Measurements from ENCODE around the gene PIP5K1C. TPM values are rescaled to one million over a fixed set of nuclear protein-coding genes. Genes with fewer than 3 reads are reported as not detected.

PIP5K1C gene
- total RNA-seq, 1 experiment from 2014 or later = 34.0 TPM

DNA sequence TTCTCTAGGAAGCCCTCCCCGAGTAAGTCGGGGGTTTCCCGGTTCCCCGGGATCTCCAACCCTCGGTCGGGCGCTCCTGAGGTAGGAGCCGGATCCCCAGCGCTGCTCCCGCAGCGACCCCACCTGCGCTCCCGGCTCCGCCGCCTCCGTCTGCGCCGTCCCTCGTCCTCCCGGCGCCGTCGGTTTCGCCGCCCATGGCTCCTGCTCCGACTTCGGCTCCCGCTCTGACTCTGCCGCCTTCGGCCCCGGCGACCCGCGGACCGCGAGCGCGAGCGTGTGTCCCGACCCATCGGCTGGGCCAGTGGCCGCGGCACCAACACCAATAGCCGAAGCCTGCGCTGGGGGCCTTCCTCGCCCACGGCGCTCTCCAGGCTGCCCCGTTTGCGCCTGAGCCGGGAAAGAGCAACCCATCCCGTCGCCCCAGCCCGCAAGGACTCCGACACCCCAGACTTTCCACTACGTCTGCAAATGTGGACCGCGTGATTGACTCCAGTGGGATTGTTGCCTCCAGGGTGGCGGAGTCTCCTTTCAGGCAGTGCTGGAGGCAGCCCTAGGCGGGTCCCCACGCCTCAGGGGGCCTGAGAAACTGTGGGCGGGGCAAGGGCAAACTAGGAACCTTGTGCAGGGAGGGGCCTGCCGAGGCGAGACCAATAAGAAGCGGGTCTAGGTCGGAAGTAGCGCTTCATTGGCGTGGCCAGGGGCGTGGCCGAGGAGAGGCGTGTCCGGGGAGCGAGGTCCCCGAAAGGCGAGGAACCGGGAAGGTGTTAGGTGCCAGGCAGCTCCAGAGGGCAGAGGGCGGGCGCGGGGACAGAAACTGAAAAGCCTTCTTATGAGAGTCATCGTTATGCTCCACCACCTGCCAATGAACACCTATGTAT is 73.6 kb downstream of the PIP5K1C start, which contains the start of gene CACTIN (continued):
- TF ChIP-seq, protein P1, sequence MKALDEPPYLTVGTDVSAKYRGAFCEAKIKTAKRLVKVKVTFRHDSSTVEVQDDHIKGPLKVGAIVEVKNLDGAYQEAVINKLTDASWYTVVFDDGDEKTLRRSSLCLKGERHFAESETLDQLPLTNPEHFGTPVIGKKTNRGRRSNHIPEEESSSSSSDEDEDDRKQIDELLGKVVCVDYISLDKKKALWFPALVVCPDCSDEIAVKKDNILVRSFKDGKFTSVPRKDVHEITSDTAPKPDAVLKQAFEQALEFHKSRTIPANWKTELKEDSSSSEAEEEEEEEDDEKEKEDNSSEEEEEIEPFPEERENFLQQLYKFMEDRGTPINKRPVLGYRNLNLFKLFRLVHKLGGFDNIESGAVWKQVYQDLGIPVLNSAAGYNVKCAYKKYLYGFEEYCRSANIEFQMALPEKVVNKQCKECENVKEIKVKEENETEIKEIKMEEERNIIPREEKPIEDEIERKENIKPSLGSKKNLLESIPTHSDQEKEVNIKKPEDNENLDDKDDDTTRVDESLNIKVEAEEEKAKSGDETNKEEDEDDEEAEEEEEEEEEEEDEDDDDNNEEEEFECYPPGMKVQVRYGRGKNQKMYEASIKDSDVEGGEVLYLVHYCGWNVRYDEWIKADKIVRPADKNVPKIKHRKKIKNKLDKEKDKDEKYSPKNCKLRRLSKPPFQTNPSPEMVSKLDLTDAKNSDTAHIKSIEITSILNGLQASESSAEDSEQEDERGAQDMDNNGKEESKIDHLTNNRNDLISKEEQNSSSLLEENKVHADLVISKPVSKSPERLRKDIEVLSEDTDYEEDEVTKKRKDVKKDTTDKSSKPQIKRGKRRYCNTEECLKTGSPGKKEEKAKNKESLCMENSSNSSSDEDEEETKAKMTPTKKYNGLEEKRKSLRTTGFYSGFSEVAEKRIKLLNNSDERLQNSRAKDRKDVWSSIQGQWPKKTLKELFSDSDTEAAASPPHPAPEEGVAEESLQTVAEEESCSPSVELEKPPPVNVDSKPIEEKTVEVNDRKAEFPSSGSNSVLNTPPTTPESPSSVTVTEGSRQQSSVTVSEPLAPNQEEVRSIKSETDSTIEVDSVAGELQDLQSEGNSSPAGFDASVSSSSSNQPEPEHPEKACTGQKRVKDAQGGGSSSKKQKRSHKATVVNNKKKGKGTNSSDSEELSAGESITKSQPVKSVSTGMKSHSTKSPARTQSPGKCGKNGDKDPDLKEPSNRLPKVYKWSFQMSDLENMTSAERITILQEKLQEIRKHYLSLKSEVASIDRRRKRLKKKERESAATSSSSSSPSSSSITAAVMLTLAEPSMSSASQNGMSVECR (CRISPR knock-in tag; IDR thresholded peaks at IDR 0.05; ENCODE audit: borderline replicate concordance) = peak; percentile 89; the same call in 1 of the 2 replicates
- peak; percentile 84 for TF ChIP-seq ZNF416 (CRISPR knock-in tag; IDR thresholded peaks at IDR 0.05)
- TF ChIP-seq, protein P2, sequence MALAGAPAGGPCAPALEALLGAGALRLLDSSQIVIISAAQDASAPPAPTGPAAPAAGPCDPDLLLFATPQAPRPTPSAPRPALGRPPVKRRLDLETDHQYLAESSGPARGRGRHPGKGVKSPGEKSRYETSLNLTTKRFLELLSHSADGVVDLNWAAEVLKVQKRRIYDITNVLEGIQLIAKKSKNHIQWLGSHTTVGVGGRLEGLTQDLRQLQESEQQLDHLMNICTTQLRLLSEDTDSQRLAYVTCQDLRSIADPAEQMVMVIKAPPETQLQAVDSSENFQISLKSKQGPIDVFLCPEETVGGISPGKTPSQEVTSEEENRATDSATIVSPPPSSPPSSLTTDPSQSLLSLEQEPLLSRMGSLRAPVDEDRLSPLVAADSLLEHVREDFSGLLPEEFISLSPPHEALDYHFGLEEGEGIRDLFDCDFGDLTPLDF (CRISPR knock-in tag; IDR thresholded peaks at IDR 0.05) = no peak
- TF ChIP-seq, protein P3, sequence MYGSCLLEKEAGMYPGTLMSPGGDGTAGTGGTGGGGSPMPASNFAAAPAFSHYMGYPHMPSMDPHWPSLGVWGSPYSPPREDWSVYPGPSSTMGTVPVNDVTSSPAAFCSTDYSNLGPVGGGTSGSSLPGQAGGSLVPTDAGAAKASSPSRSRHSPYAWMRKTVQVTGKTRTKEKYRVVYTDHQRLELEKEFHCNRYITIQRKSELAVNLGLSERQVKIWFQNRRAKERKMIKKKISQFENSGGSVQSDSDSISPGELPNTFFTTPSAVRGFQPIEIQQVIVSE (CRISPR knock-in tag; IDR thresholded peaks at IDR 0.05; ENCODE audit: borderline replicate concordance) = no peak
- TF ChIP-seq, protein P4, sequence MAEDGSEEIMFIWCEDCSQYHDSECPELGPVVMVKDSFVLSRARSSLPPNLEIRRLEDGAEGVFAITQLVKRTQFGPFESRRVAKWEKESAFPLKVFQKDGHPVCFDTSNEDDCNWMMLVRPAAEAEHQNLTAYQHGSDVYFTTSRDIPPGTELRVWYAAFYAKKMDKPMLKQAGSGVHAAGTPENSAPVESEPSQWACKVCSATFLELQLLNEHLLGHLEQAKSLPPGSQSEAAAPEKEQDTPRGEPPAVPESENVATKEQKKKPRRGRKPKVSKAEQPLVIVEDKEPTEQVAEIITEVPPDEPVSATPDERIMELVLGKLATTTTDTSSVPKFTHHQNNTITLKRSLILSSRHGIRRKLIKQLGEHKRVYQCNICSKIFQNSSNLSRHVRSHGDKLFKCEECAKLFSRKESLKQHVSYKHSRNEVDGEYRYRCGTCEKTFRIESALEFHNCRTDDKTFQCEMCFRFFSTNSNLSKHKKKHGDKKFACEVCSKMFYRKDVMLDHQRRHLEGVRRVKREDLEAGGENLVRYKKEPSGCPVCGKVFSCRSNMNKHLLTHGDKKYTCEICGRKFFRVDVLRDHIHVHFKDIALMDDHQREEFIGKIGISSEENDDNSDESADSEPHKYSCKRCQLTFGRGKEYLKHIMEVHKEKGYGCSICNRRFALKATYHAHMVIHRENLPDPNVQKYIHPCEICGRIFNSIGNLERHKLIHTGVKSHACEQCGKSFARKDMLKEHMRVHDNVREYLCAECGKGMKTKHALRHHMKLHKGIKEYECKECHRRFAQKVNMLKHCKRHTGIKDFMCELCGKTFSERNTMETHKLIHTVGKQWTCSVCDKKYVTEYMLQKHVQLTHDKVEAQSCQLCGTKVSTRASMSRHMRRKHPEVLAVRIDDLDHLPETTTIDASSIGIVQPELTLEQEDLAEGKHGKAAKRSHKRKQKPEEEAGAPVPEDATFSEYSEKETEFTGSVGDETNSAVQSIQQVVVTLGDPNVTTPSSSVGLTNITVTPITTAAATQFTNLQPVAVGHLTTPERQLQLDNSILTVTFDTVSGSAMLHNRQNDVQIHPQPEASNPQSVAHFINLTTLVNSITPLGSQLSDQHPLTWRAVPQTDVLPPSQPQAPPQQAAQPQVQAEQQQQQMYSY (CRISPR knock-in tag; IDR thresholded peaks at IDR 0.05) = no peak
- TF ChIP-seq RELA (CRISPR knock-in tag; IDR thresholded peaks at IDR 0.05; ENCODE audit: borderline replicate concordance) = peak; percentile 86; the same call in 1 of the 2 replicates
- peak; percentile 96 for TF ChIP-seq FOXK1 (CRISPR knock-in tag; IDR thresholded peaks at IDR 0.05)
- no peak for TF ChIP-seq FOXJ3 (CRISPR knock-in tag; IDR thresholded peaks at IDR 0.05; ENCODE audit: borderline replicate concordance)
- TF ChIP-seq, protein P5, sequence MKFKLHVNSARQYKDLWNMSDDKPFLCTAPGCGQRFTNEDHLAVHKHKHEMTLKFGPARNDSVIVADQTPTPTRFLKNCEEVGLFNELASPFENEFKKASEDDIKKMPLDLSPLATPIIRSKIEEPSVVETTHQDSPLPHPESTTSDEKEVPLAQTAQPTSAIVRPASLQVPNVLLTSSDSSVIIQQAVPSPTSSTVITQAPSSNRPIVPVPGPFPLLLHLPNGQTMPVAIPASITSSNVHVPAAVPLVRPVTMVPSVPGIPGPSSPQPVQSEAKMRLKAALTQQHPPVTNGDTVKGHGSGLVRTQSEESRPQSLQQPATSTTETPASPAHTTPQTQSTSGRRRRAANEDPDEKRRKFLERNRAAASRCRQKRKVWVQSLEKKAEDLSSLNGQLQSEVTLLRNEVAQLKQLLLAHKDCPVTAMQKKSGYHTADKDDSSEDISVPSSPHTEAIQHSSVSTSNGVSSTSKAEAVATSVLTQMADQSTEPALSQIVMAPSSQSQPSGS (CRISPR knock-in tag; IDR thresholded peaks at IDR 0.05; ENCODE audit: borderline replicate concordance, low read depth) = no peak; the same call in 1 of the 2 replicates
- TF ChIP-seq, protein P6, sequence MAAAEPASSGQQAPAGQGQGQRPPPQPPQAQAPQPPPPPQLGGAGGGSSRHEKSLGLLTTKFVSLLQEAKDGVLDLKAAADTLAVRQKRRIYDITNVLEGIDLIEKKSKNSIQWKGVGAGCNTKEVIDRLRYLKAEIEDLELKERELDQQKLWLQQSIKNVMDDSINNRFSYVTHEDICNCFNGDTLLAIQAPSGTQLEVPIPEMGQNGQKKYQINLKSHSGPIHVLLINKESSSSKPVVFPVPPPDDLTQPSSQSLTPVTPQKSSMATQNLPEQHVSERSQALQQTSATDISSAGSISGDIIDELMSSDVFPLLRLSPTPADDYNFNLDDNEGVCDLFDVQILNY (CRISPR knock-in tag; IDR thresholded peaks at IDR 0.05) = peak; percentile 64; the same call in 1 of the 2 replicates
- peak; percentile 63 for TF ChIP-seq GABPB1 (CRISPR knock-in tag; IDR thresholded peaks at IDR 0.05)
- TF ChIP-seq ESRRA (CRISPR knock-in tag; IDR thresholded peaks at IDR 0.05; ENCODE audit: borderline replicate concordance) = peak; percentile 89; the same call in 1 of the 2 replicates
- TF ChIP-seq, protein P7, sequence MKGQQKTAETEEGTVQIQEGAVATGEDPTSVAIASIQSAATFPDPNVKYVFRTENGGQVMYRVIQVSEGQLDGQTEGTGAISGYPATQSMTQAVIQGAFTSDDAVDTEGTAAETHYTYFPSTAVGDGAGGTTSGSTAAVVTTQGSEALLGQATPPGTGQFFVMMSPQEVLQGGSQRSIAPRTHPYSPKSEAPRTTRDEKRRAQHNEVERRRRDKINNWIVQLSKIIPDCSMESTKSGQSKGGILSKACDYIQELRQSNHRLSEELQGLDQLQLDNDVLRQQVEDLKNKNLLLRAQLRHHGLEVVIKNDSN (CRISPR knock-in tag; IDR thresholded peaks at IDR 0.05) = peak; percentile 37; the same call in 1 of the 2 replicates
- TF ChIP-seq, protein P8, sequence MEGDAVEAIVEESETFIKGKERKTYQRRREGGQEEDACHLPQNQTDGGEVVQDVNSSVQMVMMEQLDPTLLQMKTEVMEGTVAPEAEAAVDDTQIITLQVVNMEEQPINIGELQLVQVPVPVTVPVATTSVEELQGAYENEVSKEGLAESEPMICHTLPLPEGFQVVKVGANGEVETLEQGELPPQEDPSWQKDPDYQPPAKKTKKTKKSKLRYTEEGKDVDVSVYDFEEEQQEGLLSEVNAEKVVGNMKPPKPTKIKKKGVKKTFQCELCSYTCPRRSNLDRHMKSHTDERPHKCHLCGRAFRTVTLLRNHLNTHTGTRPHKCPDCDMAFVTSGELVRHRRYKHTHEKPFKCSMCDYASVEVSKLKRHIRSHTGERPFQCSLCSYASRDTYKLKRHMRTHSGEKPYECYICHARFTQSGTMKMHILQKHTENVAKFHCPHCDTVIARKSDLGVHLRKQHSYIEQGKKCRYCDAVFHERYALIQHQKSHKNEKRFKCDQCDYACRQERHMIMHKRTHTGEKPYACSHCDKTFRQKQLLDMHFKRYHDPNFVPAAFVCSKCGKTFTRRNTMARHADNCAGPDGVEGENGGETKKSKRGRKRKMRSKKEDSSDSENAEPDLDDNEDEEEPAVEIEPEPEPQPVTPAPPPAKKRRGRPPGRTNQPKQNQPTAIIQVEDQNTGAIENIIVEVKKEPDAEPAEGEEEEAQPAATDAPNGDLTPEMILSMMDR (IDR thresholded peaks at IDR 0.05) = no peak
